Measurements from ENCODE around the gene HCLS1.

DNA sequence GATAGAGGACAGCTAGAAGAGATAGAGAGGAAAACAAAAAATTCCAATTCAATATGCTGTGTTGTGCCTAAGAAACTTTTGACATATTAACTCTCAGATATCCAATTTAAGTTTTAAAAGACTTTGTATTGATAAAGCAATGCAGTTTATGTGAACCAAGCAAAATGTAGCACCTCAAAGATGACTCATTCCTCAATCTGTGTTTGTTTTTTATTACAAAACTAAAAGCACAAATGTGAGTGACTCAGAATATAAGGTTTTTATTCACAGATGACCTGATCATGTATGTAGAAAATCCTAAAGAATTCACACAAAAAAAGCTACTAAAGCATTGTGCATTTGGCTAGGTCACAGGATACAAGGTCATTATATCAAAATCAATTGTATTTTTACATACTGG lies 11.1 kb downstream of the HCLS1 start:
- TF ChIP-seq, protein P1, sequence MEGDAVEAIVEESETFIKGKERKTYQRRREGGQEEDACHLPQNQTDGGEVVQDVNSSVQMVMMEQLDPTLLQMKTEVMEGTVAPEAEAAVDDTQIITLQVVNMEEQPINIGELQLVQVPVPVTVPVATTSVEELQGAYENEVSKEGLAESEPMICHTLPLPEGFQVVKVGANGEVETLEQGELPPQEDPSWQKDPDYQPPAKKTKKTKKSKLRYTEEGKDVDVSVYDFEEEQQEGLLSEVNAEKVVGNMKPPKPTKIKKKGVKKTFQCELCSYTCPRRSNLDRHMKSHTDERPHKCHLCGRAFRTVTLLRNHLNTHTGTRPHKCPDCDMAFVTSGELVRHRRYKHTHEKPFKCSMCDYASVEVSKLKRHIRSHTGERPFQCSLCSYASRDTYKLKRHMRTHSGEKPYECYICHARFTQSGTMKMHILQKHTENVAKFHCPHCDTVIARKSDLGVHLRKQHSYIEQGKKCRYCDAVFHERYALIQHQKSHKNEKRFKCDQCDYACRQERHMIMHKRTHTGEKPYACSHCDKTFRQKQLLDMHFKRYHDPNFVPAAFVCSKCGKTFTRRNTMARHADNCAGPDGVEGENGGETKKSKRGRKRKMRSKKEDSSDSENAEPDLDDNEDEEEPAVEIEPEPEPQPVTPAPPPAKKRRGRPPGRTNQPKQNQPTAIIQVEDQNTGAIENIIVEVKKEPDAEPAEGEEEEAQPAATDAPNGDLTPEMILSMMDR (IDR thresholded peaks at IDR 0.05; ENCODE audit: low read length): no peak
- TF ChIP-seq EZH2 (IDR thresholded peaks at IDR 0.05; ENCODE audit: borderline replicate concordance, low read length): no peak

Data from OCI-LY1 (cell line).